ENCODE results near the gene STARD10. TPM values are rescaled to one million over a fixed set of nuclear protein-coding genes. Genes with fewer than 3 reads are reported as not detected.
A peak's percentile ranks its signal among the peaks of the same experiment; 100 is the strongest.

STARD10 gene
- total and polyA plus RNA-seq, 2 experiments from 2014 or later, result 16.6 to 20.5 TPM

- TF ChIP-seq ZNF462 (CRISPR knock-in tag; IDR thresholded peaks at IDR 0.05) (no peak), EZH2 (IDR thresholded peaks at IDR 0.05; ENCODE audit: low read depth, unreplicated experiment) (no peak)
Observed at GRCh38 chr11:72721689-72722049, 72.2 kb downstream of the STARD10 start (continued).

GRCh38 chr11:72721276-72721675 is 72.6 kb downstream of the STARD10 start:
- no peaks in the 10 kb centered on the region for H3K27me3 ChIP-seq (ENCODE audit: insufficient read depth)
- no peak for TF ChIP-seq EZH2phosphoT487 (IDR thresholded peaks at IDR 0.05; ENCODE audit: unreplicated experiment)
- no peak for TF ChIP-seq ZNF462 (CRISPR knock-in tag; IDR thresholded peaks at IDR 0.05)
- TF ChIP-seq CTCF (conservative IDR thresholded peaks at IDR 0.05; ENCODE audit: low read depth in 2 of 2), result no peak

More at GRCh38 chr11:72721276-72721675, 72.6 kb downstream of the STARD10 start:
- Mint-ChIP-seq H3K27me3 (ENCODE audit: insufficient read depth, low read depth, poor library complexity) (peaks cover 9% of the 10 kb centered on the region), H3K4me3 (no peak overlapping the region), H3K9me3 (no peaks in the 10 kb centered on the region; the same call in 2 of the 3 replicates), H3K27ac (0 out of 2 replicates have a peak overlapping the region, but pooled peaks have one; percentile 82), H3K36me3 (ENCODE audit: low read depth) (peaks cover 8% of the 10 kb centered on the region; the same call in 2 of the 3 replicates), H3K4me1 (peaks cover 22% of the 10 kb centered on the region)
- no peaks in the 10 kb centered on the region for H3K36me3 ChIP-seq (ENCODE audit: insufficient read depth)
- no peak overlapping the region for H3K4me2 ChIP-seq
- H4K20me1 ChIP-seq (replicated peaks; ENCODE audit: insufficient read depth), result peaks cover 14% of the 10 kb centered on the region
- ATAC-seq (no peak), DNase-seq (ENCODE audit: low spot score) (no peak)
- H3K4me1 ChIP-seq (ENCODE audit: insufficient read depth), result no peaks in the 10 kb centered on the region; the same call in 1 of the 2 replicates
- peaks cover 53% of the 10 kb centered on the region for H3K79me2 ChIP-seq (replicated peaks; ENCODE audit: insufficient read depth)
- no peaks in the 10 kb centered on the region for H3K9me2 ChIP-seq (ENCODE audit: insufficient read depth)
- H3K4me3 ChIP-seq, result no peak overlapping the region
- H3K27ac ChIP-seq (ENCODE audit: low read depth), result no peak overlapping the region; the same call in 1 of the 2 replicates
- no peaks in the 10 kb centered on the region for H3F3A ChIP-seq (replicated peaks; ENCODE audit: low read depth)
- no peak overlapping the region for H2AFZ ChIP-seq

All from GM23338 (cell line).